HL-60 (cell line): ENCODE measurements around the gene GPAM.

Experiments
- DNase-seq, 2 experiments: peaks; one replicate each; pipeline ENCODE4 v3.0.0-alpha.2; 2010 to 2020; ENCODE audit warnings: low read depth in 1 of 2, low spot score in 1 of 2
- H3K27ac ChIP-seq: fragments of 250-450 bp; sonication (Bioruptor Pico); replicated peaks from 2 replicates; pipeline ENCODE4 v1.5.1; 2020; ENCODE audit warnings: mild to moderate bottlenecking, moderate library complexity
- H3K27me3 ChIP-seq: fragments of 250-450 bp; sonication (Bioruptor Pico); 2 replicates; pipeline ENCODE4 v1.5.1; 2021; ENCODE audit warnings: mild to moderate bottlenecking, moderate library complexity; ENCODE audit not compliant: insufficient read depth, poor library complexity, severe bottlenecking
- H3K4me3 ChIP-seq: replicated peaks from 2 replicates; pipeline ENCODE4 v1.5.1; 2011; ENCODE audit warnings: mild to moderate bottlenecking, control low read depth, low read length; ENCODE audit not compliant: insufficient read depth
- GABPA ChIP-seq: IDR thresholded peaks from 2 replicates; pipeline ENCODE4 v1.6.1; 2012; ENCODE audit warnings: low read depth
- POLR2AphosphoS5 ChIP-seq: IDR thresholded peaks from 2 replicates; pipeline ENCODE4 v1.6.1; 2012; ENCODE audit warnings: low read depth
- REST ChIP-seq: IDR thresholded peaks from 2 replicates; pipeline ENCODE4 v1.6.1; 2012; ENCODE audit warnings: low read depth; ENCODE audit not compliant: insufficient replicate concordance
- SPI1 ChIP-seq: IDR thresholded peaks from 2 replicates; pipeline ENCODE4 v1.6.1; 2012; ENCODE audit warnings: low read depth, mild to moderate bottlenecking, borderline replicate concordance
- TF ChIP-seq, protein P1 (sequence below): IDR thresholded peaks from one replicate; pipeline ENCODE4 v1.5.1; 2011; ENCODE audit warnings: low read length, control low read depth, inconsistent platforms; ENCODE audit not compliant: insufficient read depth

Gene GPAM

DNA sequence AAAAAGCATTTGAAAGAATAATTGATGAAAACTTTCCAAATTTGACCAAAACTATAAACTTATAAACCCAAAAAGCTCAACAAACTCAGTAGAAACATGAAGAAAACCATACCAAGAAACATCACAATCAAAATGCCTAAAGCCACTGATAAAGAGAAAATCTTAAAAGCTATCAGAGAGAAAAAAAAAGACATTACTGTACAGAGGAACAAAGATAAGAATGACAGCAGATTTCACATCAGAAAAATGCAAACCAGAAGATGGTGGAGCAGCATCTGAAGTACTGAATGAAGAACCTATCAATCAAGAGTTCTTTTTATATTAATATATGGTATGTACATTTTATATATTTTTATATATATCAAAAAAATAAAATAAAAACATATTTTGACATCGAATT is 2.4 kb upstream of the GPAM start:
- Histone ChIP-seq H3K27me3 (no peaks in the 10 kb centered on the region), H3K4me3 (no peak overlapping the region), H3K27ac (no peak overlapping the region)
- no peak for DNase-seq
- TF ChIP-seq GABPA = no peak
- no peak for TF ChIP-seq REST
- TF ChIP-seq POLR2AphosphoS5 = no peak
- TF ChIP-seq SPI1 = no peak
- TF ChIP-seq, protein P1, sequence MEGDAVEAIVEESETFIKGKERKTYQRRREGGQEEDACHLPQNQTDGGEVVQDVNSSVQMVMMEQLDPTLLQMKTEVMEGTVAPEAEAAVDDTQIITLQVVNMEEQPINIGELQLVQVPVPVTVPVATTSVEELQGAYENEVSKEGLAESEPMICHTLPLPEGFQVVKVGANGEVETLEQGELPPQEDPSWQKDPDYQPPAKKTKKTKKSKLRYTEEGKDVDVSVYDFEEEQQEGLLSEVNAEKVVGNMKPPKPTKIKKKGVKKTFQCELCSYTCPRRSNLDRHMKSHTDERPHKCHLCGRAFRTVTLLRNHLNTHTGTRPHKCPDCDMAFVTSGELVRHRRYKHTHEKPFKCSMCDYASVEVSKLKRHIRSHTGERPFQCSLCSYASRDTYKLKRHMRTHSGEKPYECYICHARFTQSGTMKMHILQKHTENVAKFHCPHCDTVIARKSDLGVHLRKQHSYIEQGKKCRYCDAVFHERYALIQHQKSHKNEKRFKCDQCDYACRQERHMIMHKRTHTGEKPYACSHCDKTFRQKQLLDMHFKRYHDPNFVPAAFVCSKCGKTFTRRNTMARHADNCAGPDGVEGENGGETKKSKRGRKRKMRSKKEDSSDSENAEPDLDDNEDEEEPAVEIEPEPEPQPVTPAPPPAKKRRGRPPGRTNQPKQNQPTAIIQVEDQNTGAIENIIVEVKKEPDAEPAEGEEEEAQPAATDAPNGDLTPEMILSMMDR = no peak

DNA sequence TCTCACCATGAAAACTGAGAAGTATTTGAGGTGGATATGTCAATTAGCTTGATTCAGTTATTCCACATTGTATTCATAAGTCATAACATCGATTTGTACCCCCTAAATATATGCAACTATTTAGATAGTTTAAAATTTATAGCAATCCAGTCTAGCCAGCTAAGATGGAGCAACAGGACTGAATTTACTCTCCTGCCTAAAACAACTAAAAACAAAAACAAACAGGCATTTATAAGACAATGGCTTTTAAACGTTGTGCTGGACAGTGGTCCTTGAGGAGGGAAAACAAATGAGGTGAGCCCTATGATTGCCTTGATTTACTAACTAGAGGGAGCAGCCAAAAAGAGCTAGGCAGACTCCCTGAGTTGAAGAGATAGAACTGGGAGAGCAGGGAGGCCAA is 814 bp upstream of the GPAM start:
- no peak for TF ChIP-seq SPI1
- no peak for TF ChIP-seq REST
- no peak for TF ChIP-seq GABPA
- TF ChIP-seq POLR2AphosphoS5 = no peak
- TF ChIP-seq, protein P1 = no peak
- no peak for DNase-seq
- H3K4me3 ChIP-seq = no peak overlapping the region
- peak overlapping the region; percentile 63 for H3K27ac ChIP-seq
- no peaks in the 10 kb centered on the region for H3K27me3 ChIP-seq

GRCh38 chr10:112184052-112184371 is 447 bp upstream of the GPAM start:
- Histone ChIP-seq H3K27me3 (no peaks in the 10 kb centered on the region), H3K27ac (peak overlapping the region; percentile 63), H3K4me3 (peak overlapping the region; percentile 70)
- TF ChIP-seq POLR2AphosphoS5 (no peak), REST (no peak), GABPA (no peak), SPI1 (no peak)
- TF ChIP-seq, protein P1 = no peak
- peak in 1 of 2 experiments; percentile 5 for DNase-seq
